Activated T-helper 1 cell treated with anti-CD3 and anti-CD28 coated beads, Interleukin-2, amount 50 U/mL, for 16 hours (primary cell): ENCODE results near the gene FUOM.
"Not testable (repeated sequence)": the region's sequence is repeated elsewhere in the genome, so short reads cannot be mapped to it uniquely, and the experiment has no call there.

Experiments used
- DNase-seq, 2 donors: peaks; one replicate each; pipeline ENCODE4 v3.0.0-alpha.2; 2020; ENCODE audit warnings: low read depth in 1 of 2, low spot score in 1 of 2

Gene FUOM

DNA sequence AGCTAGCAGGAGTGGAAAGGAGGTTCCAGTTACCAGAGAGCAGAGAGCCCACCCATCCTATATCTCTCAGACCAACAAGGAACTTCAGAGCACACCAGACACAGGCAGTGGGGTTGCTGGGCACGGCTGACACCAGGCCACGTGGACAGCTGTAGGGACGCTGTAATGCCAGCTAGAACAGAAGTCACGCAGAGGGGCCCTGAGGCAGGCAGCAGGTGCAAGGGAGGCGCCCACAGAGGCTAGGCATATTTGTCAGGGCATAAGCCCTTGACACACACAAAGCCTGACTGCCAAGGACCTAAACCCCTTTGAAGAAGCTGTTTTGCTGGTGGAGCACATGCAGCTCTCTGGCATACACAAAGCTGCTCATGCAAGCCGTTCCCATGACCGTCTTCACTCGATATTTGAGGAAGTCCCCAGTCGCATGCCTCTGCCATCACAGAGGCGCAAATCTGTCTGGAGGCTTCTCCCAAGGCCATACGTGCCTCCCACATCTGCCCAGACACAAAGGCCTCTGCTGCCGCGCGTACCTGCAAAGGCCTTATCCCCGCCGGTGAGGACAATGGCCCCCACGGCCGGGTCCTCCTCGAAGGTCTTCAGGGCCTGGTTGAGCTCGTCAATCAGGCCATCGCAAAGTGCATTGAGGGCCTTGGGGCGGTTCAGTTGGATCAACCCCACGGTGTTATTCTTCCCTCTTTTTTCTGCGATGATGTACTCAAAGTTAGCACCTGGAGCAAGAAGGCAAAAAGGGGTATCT, 12.4 kb upstream of the FUOM start:
- DNase-seq = no peak

- DNase-seq = no peak
Measured at GRCh38 chr10:133368153-133368552, 10.3 kb upstream of the FUOM start.

- not testable (repeated sequence) for DNase-seq
Measured at GRCh38 chr10:133367461-133367860, 9.6 kb upstream of the FUOM start.

GRCh38 chr10:133366751-133367150, 8.9 kb upstream of the FUOM start:
- no peak for DNase-seq

GRCh38 chr10:133366130-133366478, 8.3 kb upstream of the FUOM start:
- no peak for DNase-seq

- no peak for DNase-seq
Measured at GRCh38 chr10:133365461-133366129, 7.8 kb upstream of the FUOM start.

- DNase-seq = no peak
Measured at GRCh38 chr10:133364645-133365431, 7.0 kb upstream of the FUOM start.

DNA sequence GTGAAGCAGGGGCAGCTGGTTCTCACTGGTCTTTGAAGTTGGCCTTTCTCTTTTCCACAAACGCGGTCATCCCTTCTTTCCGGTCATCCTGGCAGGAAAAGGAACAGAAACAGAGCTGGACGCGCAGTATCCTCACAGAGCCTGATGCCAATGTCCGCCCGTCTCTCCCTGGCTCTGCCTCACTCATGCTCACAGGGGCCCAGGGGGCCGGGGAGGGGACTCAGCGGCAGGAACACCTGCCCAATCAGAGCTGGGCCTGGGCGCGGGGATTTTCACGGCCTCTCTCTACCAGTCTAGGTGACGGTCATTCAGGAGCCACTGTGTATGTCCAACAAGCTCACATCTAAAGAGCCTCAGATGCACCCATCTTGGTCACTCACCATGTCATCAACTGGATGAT, 5.0 kb upstream of the FUOM start:
- no peak for DNase-seq

GRCh38 chr10:133361773-133362441, 4.1 kb upstream of the FUOM start:
- DNase-seq = no peak

DNA sequence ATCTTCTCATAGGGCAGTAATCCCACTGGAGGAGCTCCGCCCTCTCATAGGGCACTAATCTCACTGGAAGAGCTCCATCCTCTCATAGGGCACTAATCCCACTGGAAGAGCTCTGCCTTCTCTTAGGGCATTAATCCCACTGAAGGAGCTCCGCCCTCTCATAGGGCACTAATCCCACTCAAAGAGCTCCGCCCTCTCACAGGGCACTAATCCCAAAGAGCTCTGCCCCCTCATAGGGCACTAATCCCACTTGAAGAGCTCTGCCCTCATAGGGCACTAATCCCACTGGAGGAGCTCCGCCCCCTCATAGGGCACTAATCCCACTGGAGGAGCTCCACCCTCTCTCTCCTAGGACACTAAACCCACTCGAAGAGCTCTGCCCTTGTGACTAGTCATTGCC, 3.4 kb upstream of the FUOM start:
- no peak for DNase-seq

DNA sequence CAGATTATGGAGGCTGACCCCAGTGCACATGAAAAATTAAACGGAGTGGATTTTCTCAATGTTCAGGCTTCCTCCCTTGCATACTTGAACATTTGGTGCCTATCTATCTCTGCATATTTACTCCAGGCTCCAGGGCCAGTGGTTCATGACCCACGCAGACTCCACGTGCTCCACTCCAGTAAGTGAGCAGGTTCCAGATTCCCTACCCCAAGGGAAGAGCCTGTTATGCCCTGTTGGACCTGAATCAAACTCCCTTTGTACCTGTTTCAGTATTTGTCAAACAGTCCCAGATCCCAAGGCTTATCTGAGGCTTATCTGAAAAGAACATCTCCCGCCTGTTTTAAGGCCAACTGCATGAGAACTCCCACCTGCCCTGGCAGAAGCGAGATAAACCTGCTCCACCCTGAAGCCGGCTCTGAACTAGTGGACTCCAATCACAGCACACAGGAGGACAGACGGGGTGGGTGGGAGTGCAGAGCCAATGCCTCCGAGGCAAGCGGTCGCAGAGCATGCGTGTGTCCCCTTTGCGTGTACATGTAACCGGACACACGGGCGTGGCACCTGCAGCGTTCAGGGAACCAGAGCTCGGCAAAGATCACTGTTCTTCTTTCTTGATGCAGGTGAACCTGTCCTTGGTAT, 2.3 kb upstream of the FUOM start:
- DNase-seq = no peak

GRCh38 chr10:133359554-133359971, 1.7 kb upstream of the FUOM start:
- DNase-seq = no peak

DNA sequence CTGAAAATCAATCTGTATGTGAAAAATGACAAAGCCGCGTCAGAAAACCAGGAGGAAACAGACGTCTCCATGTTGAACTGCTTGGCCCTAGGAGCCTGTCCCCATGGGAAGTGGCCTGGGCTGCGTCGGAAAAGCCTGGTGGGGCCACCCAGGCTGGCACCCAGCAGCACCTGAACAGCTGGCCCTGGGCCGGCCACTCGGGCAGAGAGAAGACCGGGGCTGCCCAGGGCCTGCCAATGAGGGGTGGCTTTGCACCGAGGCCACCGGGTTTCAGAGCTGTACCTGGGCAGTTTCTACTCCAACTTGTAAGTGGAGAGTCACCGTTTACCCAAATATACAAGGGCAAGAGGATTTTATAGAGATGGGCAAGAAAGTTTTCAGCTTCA, 1.1 kb upstream of the FUOM start:
- DNase-seq = no peak

DNA sequence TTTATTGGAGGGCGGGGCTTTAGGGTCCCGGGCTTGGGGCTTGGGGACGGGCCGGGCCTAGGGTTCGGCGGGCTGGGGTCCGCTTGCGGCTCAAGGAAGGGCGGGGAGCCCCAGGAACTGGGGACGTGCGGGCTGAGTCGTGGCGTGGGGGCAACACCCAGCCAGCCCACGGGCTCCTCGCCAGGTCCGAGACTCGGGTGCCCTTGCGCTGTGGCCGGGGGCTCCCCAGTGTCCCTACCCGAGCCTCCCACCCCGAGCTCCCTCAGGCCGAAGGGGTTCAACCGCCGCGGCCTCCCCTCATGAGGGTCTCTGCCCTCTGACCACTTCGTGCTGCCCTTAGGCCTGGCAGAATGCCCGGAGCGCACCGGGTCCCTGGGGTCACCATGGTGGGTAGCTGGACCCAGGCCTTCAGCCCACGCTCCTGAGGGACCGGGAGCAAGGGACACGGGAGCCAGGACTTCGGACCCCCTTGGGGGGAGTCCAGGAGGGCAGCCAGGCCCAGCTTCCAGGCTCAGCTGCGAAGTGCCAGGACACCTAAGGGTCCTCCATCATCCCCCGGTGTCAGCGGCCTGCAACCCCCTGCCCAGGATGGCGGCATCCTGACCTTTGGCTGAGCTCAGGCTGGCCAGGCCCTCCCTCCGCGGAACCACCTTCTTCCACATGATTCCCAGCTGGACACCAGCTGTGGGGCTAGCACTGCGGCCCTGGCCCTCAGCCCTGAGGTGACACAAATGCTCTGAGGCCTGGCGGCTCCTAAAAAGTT, 524 bp upstream of the FUOM start:
- no peak for DNase-seq

- DNase-seq = no peak
Measured at GRCh38 chr10:133356549-133357284, 1.1 kb downstream of the FUOM start.

GRCh38 chr10:133355991-133356390, 1.8 kb downstream of the FUOM start:
- DNase-seq = no peak

DNA sequence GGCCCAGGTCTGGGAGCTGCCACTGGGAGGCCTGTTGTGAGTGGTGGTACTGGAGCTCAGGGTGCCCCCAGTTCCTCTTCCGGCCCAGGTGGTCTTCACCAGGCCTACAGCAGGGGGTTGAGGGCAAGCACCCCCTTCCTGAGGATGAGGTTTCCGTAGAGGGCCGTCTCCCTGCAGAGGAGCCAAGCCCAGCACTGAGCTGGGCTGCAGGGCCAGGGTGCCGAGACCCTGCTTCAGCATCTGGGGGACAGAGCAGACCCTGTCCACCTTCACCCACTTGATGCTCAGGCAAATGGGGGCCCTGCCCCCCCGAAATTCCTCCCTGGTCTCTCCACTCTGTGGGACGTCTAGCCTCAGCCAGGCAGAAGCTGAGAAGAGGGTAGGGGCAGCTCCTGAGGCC, 2.6 kb downstream of the FUOM start:
- DNase-seq = no peak

- no peak for DNase-seq
Measured at GRCh38 chr10:133354672-133355240, 3.1 kb downstream of the FUOM start.

DNA sequence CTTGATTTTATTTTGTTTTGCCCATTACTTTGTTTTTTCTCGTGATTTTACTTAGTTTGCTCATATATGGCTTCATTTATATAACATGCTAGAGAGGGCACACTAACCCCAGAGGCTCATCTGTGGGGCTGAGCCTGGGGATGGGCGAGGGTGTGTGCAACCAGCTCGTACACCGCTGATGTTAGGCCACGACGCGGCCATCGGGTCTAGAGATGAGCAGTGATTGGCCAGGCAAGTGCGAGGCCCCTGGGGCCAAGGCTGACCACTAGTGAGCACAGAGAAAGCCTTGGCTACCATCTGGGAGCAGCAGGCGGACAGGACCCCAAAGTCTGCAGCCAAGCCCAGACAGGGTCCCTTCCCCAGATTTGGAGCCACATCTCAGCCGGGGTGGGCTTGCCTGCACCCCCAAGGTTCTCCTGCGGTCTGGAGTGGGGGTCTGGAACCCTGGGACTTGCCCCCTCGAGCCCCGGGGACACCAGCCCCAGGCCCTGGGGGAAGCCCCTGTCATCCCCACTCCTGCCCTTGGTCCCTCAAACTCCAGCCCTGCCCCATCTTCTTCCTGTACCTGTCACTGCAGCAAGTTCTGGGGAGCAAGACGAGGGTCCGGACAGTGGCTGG, 3.7 kb downstream of the FUOM start:
- DNase-seq = no peak
